ENCODE data around the gene TIMM29.
"Not testable (repeated sequence)": the region's sequence is repeated elsewhere in the genome, so short reads cannot be mapped to it uniquely, and the experiment has no call there.

TIMM29 gene

GRCh38 chr19:10936661-10937084 is 8.1 kb downstream of the TIMM29 start:
- DNase-seq = peak in 14 of 56 donors; percentile 5 to 45 (median 17)

GRCh38 chr19:10941649-10942048 is 13.0 kb downstream of the TIMM29 start:
- DNase-seq = not testable (repeated sequence)

- DNase-seq = not testable (repeated sequence)
Observed at GRCh38 chr19:10943412-10943811, 14.8 kb downstream of the TIMM29 start.

GRCh38 chr19:10945264-10945663 is 16.7 kb downstream of the TIMM29 start:
- no peak for DNase-seq

GRCh38 chr19:10946958-10947657 is 18.5 kb downstream of the TIMM29 start:
- DNase-seq = no peak

GRCh38 chr19:10952809-10953208 is 24.2 kb downstream of the TIMM29 start:
- DNase-seq = no peak

- not testable (repeated sequence) for DNase-seq
Observed at GRCh38 chr19:10959277-10959968, 30.8 kb downstream of the TIMM29 start.

- DNase-seq = peak in 55 of 56 donors; percentile 56 to 98 (median 91)
Observed at GRCh38 chr19:10960314-10961072, 31.9 kb downstream of the TIMM29 start, which contains the start of gene SMARCA4. Gene SMARCA4 (plus strand): TSS chr19:10961030. CDS start chr19:10984152, 23,122 bp downstream.

- DNase-seq = peak in 41 of 56 donors; percentile 13 to 87 (median 66)
Observed at GRCh38 chr19:10961073-10961860, 32.7 kb downstream of the TIMM29 start.

- no peak for DNase-seq
Observed at GRCh38 chr19:10962863-10963262, 34.3 kb downstream of the TIMM29 start.

- DNase-seq = no peak
Observed at GRCh38 chr19:10963865-10964264, 35.3 kb downstream of the TIMM29 start.

- DNase-seq = no peak
Observed at GRCh38 chr19:10964903-10965302, 36.3 kb downstream of the TIMM29 start.

GRCh38 chr19:10965398-10965797 is 36.8 kb downstream of the TIMM29 start:
- no peak for DNase-seq

GRCh38 chr19:10966809-10967208 is 38.2 kb downstream of the TIMM29 start:
- no peak for DNase-seq

- no peak for DNase-seq
Observed at GRCh38 chr19:10968527-10969135, 40.0 kb downstream of the TIMM29 start.

- DNase-seq = no peak
Observed at GRCh38 chr19:10971107-10971726, 42.6 kb downstream of the TIMM29 start.

GRCh38 chr19:10975374-10976130 is 46.9 kb downstream of the TIMM29 start:
- DNase-seq = no peak

GRCh38 chr19:10976131-10976892 is 47.7 kb downstream of the TIMM29 start:
- no peak for DNase-seq

- no peak for DNase-seq
Observed at GRCh38 chr19:10977742-10978092, 49.1 kb downstream of the TIMM29 start.

Measured in nucleus accumbens (tissue), 56 donors.